Esophagus (tissue), 2 donors: Measurements from ENCODE around the gene ZNF268. TPM values are rescaled to one million over a fixed set of nuclear protein-coding genes. Genes with fewer than 3 reads are reported as not detected.

ENCODE experiments used
- H3K27ac ChIP-seq, 2 donors: one replicate each; pipeline ENCODE4 v1.5.1; 2013; ENCODE audit warnings: low read depth in 2 of 2, mild to moderate bottlenecking in 2 of 2, inconsistent platforms in 1 of 2, low read length in 1 of 2, moderate library complexity in 1 of 2
- H3K27me3 ChIP-seq, 2 donors: one replicate each; pipeline ENCODE4 v1.6.1; 2013; ENCODE audit warnings: low read length in 2 of 2, control low read depth in 1 of 2, mild to moderate bottlenecking in 1 of 2; ENCODE audit not compliant: insufficient read depth in 2 of 2, control insufficient read depth in 1 of 2
- H3K36me3 ChIP-seq, 2 donors: one replicate each; pipeline ENCODE4 v1.6.1; 2013; ENCODE audit warnings: low read length in 1 of 2; ENCODE audit not compliant: control insufficient read depth in 2 of 2, insufficient read depth in 2 of 2
- H3K4me1 ChIP-seq, 2 donors: one replicate each; pipeline ENCODE4 v1.6.1; 2013; ENCODE audit warnings: low read length in 1 of 2; ENCODE audit not compliant: control insufficient read depth in 2 of 2, insufficient read depth in 2 of 2
- H3K4me3 ChIP-seq, 2 donors: one replicate each; pipeline ENCODE4 v1.5.1; 2013; ENCODE audit warnings: low read length in 2 of 2, mild to moderate bottlenecking in 2 of 2, low read depth in 1 of 2, moderate library complexity in 1 of 2
- H3K9me3 ChIP-seq, 2 donors: one replicate each; pipeline ENCODE4 v1.6.1; 2013; ENCODE audit warnings: mild to moderate bottlenecking in 2 of 2, low read depth in 1 of 2, low read length in 1 of 2, moderate library complexity in 1 of 2; ENCODE audit not compliant: control insufficient read depth in 2 of 2, insufficient read depth in 1 of 2
- WGBS, 2 donors: extraction: QIAGEN DNeasy Blood & Tissue Kit; methylation state at CpG; one replicate each; pipeline ENCODE4 v1.1.7; 2013; 5-methylcytosine and 5-hydroxymethylcytosine counted together
- polyA plus RNA-seq, 2 donors: library from polyadenylated mRNA; stranded (reverse); fragments of 200-250 nt; gene quantifications; one replicate each; pipeline ENCODE4 v1.2.3, GENCODE V29; 2013
- donor health status: healthy with polysubstance abuse.
- donor health status: Bipolar disorder and iron deficiency.

The ZNF268 gene
- polyA plus RNA-seq, 2 donors, result 3.3 to 6.2 TPM

DNA sequence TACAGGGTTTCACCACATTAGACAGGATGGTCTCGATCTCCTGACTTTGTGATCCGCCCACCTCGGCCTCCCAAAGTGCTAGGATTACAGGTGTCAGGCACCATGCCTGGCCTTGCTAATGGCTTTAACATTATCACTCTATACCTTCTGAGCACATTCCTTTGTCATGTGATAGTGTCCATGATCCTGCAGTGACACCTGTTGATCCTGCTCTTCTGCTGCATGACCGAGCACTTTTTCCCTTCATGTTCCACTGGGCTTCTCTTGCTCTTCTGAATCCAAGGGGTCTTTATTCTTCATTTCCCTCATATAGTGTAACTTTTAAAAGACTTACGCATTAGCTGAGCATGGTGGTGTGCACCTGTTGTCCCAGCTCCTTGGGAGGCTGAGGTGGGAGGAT lies 11.6 kb downstream of the ZNF268 start:
- peaks cover 34 to 47% of the 10 kb centered on the region in 2 donors for H3K36me3 ChIP-seq
- no peak overlapping the region for H3K4me3 ChIP-seq
- H3K4me1 ChIP-seq, result no peaks in the 10 kb centered on the region
- H3K9me3 ChIP-seq, result peaks cover 25 to 45% of the 10 kb centered on the region in 2 donors
- WGBS, 2 donors, result 96 to 98% methylated on average over 5 of the region's 5 CpGs
- H3K27me3 ChIP-seq, result no peaks in the 10 kb centered on the region
- no peak overlapping the region for H3K27ac ChIP-seq

DNA sequence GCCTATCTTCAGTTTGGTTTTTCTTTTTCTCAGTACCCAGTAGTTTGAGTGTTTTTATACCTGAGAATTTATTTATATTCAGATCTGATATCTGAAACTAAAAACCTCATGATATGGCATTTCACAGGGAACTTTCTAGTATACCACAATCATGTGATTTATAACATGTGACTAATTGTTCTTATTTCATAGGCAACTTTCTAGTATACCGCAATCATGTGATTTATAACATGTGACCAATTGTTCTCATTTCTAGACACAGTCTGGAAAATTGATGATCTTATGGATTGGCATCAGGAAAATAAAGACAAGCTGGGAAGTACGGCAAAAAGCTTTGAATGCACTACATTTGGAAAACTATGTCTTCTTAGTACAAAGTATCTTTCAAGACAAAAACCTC lies 20.6 kb downstream of the ZNF268 start:
- WGBS, 2 donors, result 87 to 98% methylated on average over 2 of the region's 2 CpGs
- Histone ChIP-seq H3K27me3 (no peaks in the 10 kb centered on the region), H3K4me3 (no peak overlapping the region), H3K9me3 (peaks cover 6 to 7% of the 10 kb centered on the region in 2 donors), H3K4me1 (no peaks in the 10 kb centered on the region), H3K36me3 (peaks cover 6 to 12% of the 10 kb centered on the region in 2 donors), H3K27ac (no peak overlapping the region)

DNA sequence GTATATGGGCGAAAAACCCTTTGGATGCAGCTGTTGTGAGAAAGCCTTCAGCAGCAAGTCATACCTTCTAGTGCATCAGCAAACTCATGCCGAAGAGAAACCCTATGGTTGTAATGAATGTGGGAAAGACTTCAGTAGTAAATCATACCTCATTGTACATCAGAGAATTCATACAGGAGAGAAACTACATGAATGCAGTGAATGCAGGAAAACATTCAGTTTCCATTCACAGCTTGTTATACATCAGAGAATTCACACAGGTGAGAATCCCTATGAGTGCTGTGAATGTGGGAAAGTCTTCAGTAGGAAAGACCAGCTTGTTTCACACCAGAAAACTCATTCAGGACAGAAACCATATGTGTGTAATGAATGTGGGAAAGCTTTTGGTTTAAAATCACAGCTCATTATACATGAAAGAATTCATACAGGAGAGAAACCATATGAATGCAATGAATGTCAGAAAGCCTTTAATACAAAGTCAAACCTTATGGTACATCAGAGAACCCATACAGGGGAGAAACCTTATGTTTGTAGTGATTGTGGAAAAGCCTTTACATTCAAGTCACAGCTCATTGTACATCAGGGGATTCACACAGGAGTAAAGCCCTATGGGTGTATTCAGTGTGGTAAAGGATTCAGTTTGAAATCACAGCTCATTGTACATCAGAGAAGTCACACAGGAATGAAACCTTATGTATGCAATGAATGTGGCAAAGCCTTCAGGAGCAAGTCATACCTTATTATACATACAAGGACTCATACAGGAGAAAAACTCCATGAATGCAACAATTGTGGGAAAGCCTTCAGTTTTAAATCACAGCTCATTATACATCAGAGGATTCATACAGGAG lies 21.4 kb downstream of the ZNF268 start:
- H3K4me1 ChIP-seq, result no peaks in the 10 kb centered on the region
- peaks cover 7 to 9% of the 10 kb centered on the region in 2 donors for H3K9me3 ChIP-seq
- H3K36me3 ChIP-seq, result peaks cover 6 to 12% of the 10 kb centered on the region in 2 donors
- WGBS, 2 donors, result 98% methylated on average over 2 of the region's 2 CpGs
- H3K27me3 ChIP-seq, result no peaks in the 10 kb centered on the region
- H3K4me3 ChIP-seq, result peak overlapping the region in 1 of 2 donors; percentile 2
- no peak overlapping the region for H3K27ac ChIP-seq

DNA sequence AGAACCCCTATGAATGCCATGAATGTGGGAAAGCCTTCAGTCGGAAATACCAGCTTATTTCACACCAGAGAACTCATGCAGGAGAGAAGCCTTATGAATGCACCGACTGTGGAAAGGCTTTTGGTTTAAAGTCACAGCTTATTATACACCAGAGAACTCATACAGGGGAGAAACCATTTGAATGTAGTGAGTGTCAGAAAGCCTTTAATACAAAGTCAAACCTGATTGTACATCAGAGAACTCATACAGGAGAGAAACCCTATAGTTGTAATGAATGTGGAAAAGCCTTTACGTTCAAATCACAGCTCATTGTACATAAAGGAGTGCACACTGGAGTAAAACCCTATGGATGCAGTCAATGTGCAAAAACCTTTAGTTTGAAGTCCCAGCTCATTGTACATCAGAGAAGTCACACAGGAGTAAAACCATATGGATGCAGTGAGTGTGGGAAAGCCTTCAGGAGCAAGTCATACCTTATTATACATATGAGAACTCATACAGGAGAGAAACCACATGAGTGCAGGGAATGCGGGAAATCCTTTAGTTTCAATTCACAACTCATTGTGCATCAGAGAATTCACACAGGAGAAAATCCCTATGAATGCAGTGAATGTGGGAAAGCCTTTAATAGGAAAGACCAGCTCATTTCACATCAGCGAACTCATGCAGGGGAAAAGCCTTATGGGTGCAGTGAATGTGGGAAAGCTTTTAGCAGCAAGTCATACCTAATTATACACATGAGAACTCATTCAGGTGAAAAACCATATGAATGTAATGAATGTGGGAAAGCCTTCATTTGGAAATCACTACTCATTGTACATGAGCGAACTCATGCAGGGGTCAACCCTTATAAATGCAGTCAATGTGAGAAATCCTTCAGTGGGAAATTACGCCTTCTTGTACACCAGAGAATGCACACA lies 22.3 kb downstream of the ZNF268 start:
- Histone ChIP-seq H3K4me1 (no peaks in the 10 kb centered on the region), H3K9me3 (peaks cover 13 to 16% of the 10 kb centered on the region in 2 donors), H3K4me3 (peak overlapping the region in 1 of 2 donors; percentile 2), H3K27me3 (no peaks in the 10 kb centered on the region), H3K27ac (no peak overlapping the region), H3K36me3 (peaks cover 6 to 12% of the 10 kb centered on the region in 2 donors)
- WGBS, 2 donors, result 98 to 99% methylated on average over 7 of the region's 7 CpGs

DNA sequence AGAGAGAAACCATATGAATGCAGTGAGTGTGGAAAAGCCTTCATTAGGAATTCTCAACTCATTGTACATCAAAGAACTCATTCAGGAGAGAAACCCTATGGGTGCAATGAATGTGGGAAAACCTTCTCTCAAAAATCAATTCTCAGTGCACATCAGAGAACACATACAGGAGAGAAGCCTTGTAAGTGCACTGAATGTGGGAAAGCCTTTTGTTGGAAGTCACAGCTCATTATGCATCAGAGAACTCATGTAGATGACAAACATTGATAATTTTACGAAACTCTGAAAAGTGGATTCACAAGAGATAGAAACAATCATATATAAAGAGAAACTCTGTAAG lies 22.9 kb downstream of the ZNF268 start:
- Histone ChIP-seq H3K4me3 (peak overlapping the region in 1 of 2 donors; percentile 2), H3K27me3 (no peaks in the 10 kb centered on the region), H3K9me3 (peaks cover 13 to 16% of the 10 kb centered on the region in 2 donors), H3K4me1 (no peaks in the 10 kb centered on the region), H3K27ac (no peak overlapping the region), H3K36me3 (peaks cover 6 to 12% of the 10 kb centered on the region in 2 donors)
- WGBS, 2 donors, result 95 to 97% methylated on average over 1 of the region's 1 CpG

DNA sequence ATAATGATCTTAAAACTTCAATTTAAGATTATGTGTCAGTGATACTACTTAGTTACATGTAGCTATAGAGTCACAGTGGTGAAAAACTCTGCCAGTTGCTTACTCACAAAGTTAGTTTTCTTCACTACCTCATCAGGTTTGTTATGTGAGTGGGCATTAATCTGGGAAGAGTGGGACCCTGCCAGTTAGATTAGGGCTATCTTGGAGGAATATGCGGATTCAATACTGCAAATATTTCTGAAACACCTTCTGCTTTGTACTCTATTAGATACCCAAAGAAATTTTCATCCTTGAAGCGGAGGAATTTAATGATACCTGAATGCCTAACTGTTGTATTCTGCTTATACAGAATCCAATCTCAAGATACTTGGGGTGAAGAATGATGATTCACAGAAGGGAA lies 25.1 kb downstream of the ZNF268 start:
- Histone ChIP-seq H3K9me3 (peaks cover 19 to 32% of the 10 kb centered on the region in 2 donors), H3K27me3 (no peaks in the 10 kb centered on the region), H3K4me3 (no peak overlapping the region), H3K27ac (no peak overlapping the region), H3K36me3 (peaks cover 6 to 12% of the 10 kb centered on the region in 2 donors), H3K4me1 (no peaks in the 10 kb centered on the region)
- WGBS, 2 donors, result 97 to 99% methylated on average over 2 of the region's 2 CpGs

DNA sequence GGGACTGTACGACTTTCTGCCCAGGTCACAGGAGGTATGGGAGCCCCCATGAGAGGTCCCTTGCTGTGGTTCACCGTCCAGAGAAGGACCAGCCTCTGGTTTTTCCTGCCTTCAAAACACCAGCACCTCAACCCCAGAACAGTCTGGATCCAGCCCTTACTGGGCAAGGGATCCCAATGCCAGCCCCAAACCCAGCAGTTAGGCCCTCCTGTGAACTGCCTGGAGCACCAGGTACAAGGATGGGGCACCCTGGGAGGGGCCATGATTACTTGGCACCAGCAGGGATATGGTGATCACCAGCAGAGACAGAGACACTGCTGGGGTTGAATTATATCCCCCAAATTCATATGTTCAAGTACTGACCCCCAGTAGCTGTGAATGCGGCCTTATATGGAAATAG lies 34.4 kb downstream of the ZNF268 start:
- 81% methylated on average over 3 of the region's 3 CpGs for WGBS, 2 donors
- Histone ChIP-seq H3K9me3 (peaks cover 38 to 50% of the 10 kb centered on the region in 2 donors), H3K27me3 (no peaks in the 10 kb centered on the region), H3K36me3 (no peaks in the 10 kb centered on the region), H3K4me1 (no peaks in the 10 kb centered on the region), H3K4me3 (no peak overlapping the region), H3K27ac (no peak overlapping the region)

DNA sequence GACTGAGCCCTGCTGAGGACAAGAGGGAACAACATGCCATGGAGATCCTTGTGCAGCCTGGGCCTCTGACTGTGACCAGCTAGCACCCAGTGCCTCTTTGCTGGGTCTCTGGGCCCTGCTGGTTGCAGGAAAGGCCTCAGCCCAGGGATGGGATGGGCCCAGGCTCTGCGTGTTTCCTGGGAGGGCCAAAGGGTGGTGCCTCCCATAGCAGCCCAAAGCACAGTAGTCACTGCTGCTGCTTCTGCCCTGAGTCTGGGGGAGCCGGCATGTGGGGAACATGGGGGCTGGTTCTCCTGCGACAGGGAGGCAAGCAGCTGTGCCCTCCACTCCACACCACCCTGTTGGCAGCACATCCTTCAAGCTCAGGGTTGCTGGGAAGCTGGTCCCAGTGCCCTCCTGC lies 35.9 kb downstream of the ZNF268 start:
- no peaks in the 10 kb centered on the region for H3K4me1 ChIP-seq
- 62 to 84% methylated on average over 3 of the region's 3 CpGs for WGBS, 2 donors
- H3K27me3 ChIP-seq, result no peaks in the 10 kb centered on the region
- H3K9me3 ChIP-seq, result peaks cover 35 to 58% of the 10 kb centered on the region in 2 donors
- H3K36me3 ChIP-seq, result no peaks in the 10 kb centered on the region
- no peak overlapping the region for H3K4me3 ChIP-seq
- H3K27ac ChIP-seq, result no peak overlapping the region

DNA sequence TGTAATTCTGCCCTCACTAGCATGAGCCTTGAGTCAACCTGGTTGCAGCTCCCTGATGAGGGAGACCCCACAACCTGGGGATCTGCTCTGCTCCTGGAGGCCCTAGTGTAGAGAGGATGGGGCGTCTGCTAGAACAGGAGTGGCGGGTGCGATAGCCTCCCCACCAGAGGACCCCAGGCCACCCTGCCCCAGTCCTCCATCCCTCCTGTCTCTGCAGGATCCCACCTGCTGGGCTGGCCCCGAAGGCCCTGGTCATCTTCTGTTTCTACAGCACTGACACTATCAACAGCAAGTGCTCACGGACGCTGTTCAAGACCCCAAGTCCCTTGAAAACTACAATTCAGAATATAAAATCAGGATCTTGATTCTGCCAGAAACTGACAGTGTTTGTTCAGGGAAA lies 39.2 kb downstream of the ZNF268 start:
- Histone ChIP-seq H3K27me3 (no peaks in the 10 kb centered on the region), H3K4me3 (no peak overlapping the region), H3K9me3 (peaks cover 22 to 53% of the 10 kb centered on the region in 2 donors), H3K4me1 (no peaks in the 10 kb centered on the region), H3K36me3 (no peaks in the 10 kb centered on the region), H3K27ac (no peak overlapping the region)
- 89 to 93% methylated on average over 6 of the region's 6 CpGs for WGBS, 2 donors
